Fibroblast of skin of scalp (primary cell): ENCODE results near the gene ZNF74.
"Not testable (repeated sequence)": the region's sequence is repeated elsewhere in the genome, so short reads cannot be mapped to it uniquely, and the experiment has no call there.

ENCODE experiments used
- DNase-seq: peaks from one replicate; pipeline ENCODE4 v3.0.0-alpha.2; 2013

The ZNF74 gene

GRCh38 chr22:20401376-20402014 is 7.5 kb downstream of the ZNF74 start:
- DNase-seq, result no peak

GRCh38 chr22:20402960-20403778 is 9.2 kb downstream of the ZNF74 start:
- no peak for DNase-seq

- no peak for DNase-seq
These were observed 9.8 kb downstream of the ZNF74 start for GRCh38 chr22:20403779-20404140.

GRCh38 chr22:20404881-20405280 is 10.9 kb downstream of the ZNF74 start:
- no peak for DNase-seq

GRCh38 chr22:20405291-20405930 is 11.5 kb downstream of the ZNF74 start:
- DNase-seq, result no peak

- DNase-seq, result no peak
These were observed 12.2 kb downstream of the ZNF74 start for GRCh38 chr22:20405931-20406685.

GRCh38 chr22:20406686-20407408 is 12.9 kb downstream of the ZNF74 start:
- DNase-seq, result no peak

- no peak for DNase-seq
These were observed 13.9 kb downstream of the ZNF74 start for GRCh38 chr22:20407829-20408228.

GRCh38 chr22:20408891-20409290 is 14.9 kb downstream of the ZNF74 start:
- no peak for DNase-seq

GRCh38 chr22:20409385-20409784 is 15.4 kb downstream of the ZNF74 start:
- not testable (repeated sequence) for DNase-seq

GRCh38 chr22:20412474-20413216 is 18.7 kb downstream of the ZNF74 start:
- no peak for DNase-seq

GRCh38 chr22:20413217-20414058 is 19.5 kb downstream of the ZNF74 start:
- no peak for DNase-seq

- DNase-seq, result no peak
These were observed 20.1 kb downstream of the ZNF74 start for GRCh38 chr22:20414059-20414440.

- DNase-seq, result no peak
These were observed 20.5 kb downstream of the ZNF74 start for GRCh38 chr22:20414450-20414849.

GRCh38 chr22:20415241-20415640 is 21.3 kb downstream of the ZNF74 start:
- not testable (repeated sequence) for DNase-seq

- not testable (repeated sequence) for DNase-seq
These were observed 21.7 kb downstream of the ZNF74 start for GRCh38 chr22:20415699-20416098.

GRCh38 chr22:20418211-20418788 is 24.3 kb downstream of the ZNF74 start:
- peak; percentile 83 for DNase-seq

- DNase-seq, result no peak
These were observed 25.7 kb downstream of the ZNF74 start for GRCh38 chr22:20419664-20419951.

- no peak for DNase-seq
These were observed 26.3 kb downstream of the ZNF74 start for GRCh38 chr22:20420157-20420842.

GRCh38 chr22:20421507-20421874 is 27.5 kb downstream of the ZNF74 start:
- no peak for DNase-seq
